Measurements from ENCODE around the gene TSR3. TPM values are rescaled to one million over a fixed set of nuclear protein-coding genes. Genes with fewer than 3 reads are reported as not detected.

The TSR3 gene
- polyA plus RNA-seq, 1 of the 3 experiments (the other 2 are of a cell fraction), result 87.3 TPM

DNA sequence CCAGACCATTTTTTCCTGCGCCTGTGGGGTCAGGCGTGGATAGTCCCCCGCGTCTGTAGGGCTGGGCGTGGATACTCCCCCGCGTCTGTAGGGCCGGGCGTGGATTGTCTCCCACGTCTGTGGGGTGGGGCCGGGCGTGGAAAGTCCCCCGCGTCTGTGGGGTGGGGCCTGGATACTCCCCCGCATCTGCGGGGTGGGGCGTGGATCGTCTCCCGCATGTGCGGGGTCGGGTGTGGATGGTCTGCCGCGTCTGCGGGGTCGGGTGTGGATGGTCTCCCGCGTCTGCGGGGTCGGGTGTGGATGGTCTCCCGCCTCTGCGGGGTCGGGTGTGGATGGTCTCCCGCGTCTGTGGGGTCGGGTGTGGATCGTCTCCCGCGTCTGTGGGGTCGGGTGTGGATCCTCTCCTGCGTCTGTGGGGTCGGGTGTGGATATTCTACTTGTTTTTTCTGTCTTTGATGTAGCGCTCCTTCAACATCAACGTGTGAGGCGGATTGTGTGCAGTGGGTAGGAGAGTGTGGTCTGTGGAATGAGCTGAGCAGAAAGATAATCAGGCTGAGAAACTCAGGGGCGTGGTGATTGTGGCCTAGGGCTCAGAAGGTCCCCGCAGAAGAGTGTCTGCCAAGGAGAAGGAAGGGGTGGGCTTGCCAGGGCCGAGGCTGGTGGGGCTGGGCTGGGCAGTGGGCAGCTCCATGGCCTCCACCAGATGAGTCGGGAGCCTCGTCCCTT is 3.3 kb upstream of the TSR3 start:
- H3K9ac ChIP-seq, result no peak overlapping the region
- CTCF ChIA-PET, result interaction anchor here (0.7 to 1.2 kb wide), 2 partner anchors 9 to 54 kb away, joined by 3 read pairs; no protein-coding TSS in a partner anchor
- peaks cover 31% of the 10 kb centered on the region; the same call in 1 of the 2 replicates for H4K20me1 ChIP-seq (ENCODE audit: insufficient read depth)

More for the DNA sequence above, 3.3 kb upstream of the TSR3 start:
- no peak for DNase-seq
- 87% methylated on average over 38 of the region's 49 CpGs for WGBS (ENCODE audit: low lambda C conversion rate)
- no peaks in the 10 kb centered on the region for H3K9me2 ChIP-seq
- H3K27ac ChIP-seq (ENCODE audit: low read depth in 2 of 2, low read length in 1 of 2), result no peak overlapping the region
- H3K79me2 ChIP-seq (ENCODE audit: insufficient read depth), result peaks cover 83% of the 10 kb centered on the region
- POLR2A ChIA-PET, result no interaction called here
- H2AFZ ChIP-seq (ENCODE audit: low read depth), result no peak overlapping the region
- no peaks in the 10 kb centered on the region for H3K9me3 ChIP-seq
- H3K27me3 ChIP-seq (ENCODE audit: insufficient read depth), result no peaks in the 10 kb centered on the region
- peaks cover 0 to 4% of the 10 kb centered on the region in 2 experiments for H3K36me3 ChIP-seq (replicated peaks in 1 of 2; ENCODE audit: control insufficient read depth in 1 of 2, insufficient read depth in 2 of 2, low read length in 1 of 2)
- no peak overlapping the region for H3K4me2 ChIP-seq
- no peak overlapping the region for H3K4me3 ChIP-seq (ENCODE audit: low read depth in 2 of 2, low read length in 1 of 2)
- H3F3A ChIP-seq (replicated peaks; ENCODE audit: insufficient read depth), result peaks cover 5% of the 10 kb centered on the region
- peaks cover 0 to 15% of the 10 kb centered on the region in 2 experiments; a peak in 2 of 4 replicates for H3K4me1 ChIP-seq (ENCODE audit: control insufficient read depth in 1 of 2, insufficient read depth in 2 of 2, low read depth in 1 of 2, low read length in 1 of 2)
- TF ChIP-seq NFIC (IDR thresholded peaks at IDR 0.05; ENCODE audit: borderline replicate concordance) (no peak), GABPA (IDR thresholded peaks at IDR 0.05; ENCODE audit: low read depth) (no peak), MXI1 (IDR thresholded peaks at IDR 0.05; ENCODE audit: low read depth, low read length) (no peak), SIN3A (IDR thresholded peaks at IDR 0.05; ENCODE audit: borderline replicate concordance, low read depth, low read length) (no peak), RXRA (IDR thresholded peaks at IDR 0.05; ENCODE audit: borderline replicate concordance, low read depth) (no peak), ELF1 (IDR thresholded peaks at IDR 0.05) (no peak), JUND (IDR thresholded peaks at IDR 0.05) (no peak), MEF2A (IDR thresholded peaks at IDR 0.05; ENCODE audit: borderline replicate concordance, low read depth) (no peak), RFX5 (IDR thresholded peaks at IDR 0.05; ENCODE audit: low read length) (no peak), SMC3 (IDR thresholded peaks at IDR 0.05; ENCODE audit: low read depth, low read length) (no peak), FOSL2 (IDR thresholded peaks at IDR 0.05; ENCODE audit: borderline replicate concordance, low read depth) (no peak), GATA2 (CRISPR knock-in tag; IDR thresholded peaks at IDR 0.05) (no peak), EP300 (IDR thresholded peaks at IDR 0.05; ENCODE audit: borderline replicate concordance in 1 of 2, low read depth in 1 of 2, low read length in 1 of 2) (no peak), FOXM1 (IDR thresholded peaks at IDR 0.05; ENCODE audit: low read depth) (no peak)
- TF ChIP-seq, protein P1, sequence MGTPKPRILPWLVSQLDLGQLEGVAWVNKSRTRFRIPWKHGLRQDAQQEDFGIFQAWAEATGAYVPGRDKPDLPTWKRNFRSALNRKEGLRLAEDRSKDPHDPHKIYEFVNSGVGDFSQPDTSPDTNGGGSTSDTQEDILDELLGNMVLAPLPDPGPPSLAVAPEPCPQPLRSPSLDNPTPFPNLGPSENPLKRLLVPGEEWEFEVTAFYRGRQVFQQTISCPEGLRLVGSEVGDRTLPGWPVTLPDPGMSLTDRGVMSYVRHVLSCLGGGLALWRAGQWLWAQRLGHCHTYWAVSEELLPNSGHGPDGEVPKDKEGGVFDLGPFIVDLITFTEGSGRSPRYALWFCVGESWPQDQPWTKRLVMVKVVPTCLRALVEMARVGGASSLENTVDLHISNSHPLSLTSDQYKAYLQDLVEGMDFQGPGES (IDR thresholded peaks at IDR 0.05; ENCODE audit: low read depth, low read length), result no peak
- TF ChIP-seq, protein P2, sequence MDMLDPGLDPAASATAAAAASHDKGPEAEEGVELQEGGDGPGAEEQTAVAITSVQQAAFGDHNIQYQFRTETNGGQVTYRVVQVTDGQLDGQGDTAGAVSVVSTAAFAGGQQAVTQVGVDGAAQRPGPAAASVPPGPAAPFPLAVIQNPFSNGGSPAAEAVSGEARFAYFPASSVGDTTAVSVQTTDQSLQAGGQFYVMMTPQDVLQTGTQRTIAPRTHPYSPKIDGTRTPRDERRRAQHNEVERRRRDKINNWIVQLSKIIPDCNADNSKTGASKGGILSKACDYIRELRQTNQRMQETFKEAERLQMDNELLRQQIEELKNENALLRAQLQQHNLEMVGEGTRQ (IDR thresholded peaks at IDR 0.05; ENCODE audit: borderline replicate concordance, low read depth, low read length), result no peak
- TF ChIP-seq, protein P3, sequence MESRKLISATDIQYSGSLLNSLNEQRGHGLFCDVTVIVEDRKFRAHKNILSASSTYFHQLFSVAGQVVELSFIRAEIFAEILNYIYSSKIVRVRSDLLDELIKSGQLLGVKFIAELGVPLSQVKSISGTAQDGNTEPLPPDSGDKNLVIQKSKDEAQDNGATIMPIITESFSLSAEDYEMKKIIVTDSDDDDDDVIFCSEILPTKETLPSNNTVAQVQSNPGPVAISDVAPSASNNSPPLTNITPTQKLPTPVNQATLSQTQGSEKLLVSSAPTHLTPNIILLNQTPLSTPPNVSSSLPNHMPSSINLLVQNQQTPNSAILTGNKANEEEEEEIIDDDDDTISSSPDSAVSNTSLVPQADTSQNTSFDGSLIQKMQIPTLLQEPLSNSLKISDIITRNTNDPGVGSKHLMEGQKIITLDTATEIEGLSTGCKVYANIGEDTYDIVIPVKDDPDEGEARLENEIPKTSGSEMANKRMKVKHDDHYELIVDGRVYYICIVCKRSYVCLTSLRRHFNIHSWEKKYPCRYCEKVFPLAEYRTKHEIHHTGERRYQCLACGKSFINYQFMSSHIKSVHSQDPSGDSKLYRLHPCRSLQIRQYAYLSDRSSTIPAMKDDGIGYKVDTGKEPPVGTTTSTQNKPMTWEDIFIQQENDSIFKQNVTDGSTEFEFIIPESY (IDR thresholded peaks at IDR 0.05; ENCODE audit: borderline replicate concordance, low read depth), result no peak
- TF ChIP-seq, protein P4, sequence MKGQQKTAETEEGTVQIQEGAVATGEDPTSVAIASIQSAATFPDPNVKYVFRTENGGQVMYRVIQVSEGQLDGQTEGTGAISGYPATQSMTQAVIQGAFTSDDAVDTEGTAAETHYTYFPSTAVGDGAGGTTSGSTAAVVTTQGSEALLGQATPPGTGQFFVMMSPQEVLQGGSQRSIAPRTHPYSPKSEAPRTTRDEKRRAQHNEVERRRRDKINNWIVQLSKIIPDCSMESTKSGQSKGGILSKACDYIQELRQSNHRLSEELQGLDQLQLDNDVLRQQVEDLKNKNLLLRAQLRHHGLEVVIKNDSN (IDR thresholded peaks at IDR 0.05; ENCODE audit: borderline replicate concordance, low read depth), result no peak
- TF ChIP-seq, protein P5, sequence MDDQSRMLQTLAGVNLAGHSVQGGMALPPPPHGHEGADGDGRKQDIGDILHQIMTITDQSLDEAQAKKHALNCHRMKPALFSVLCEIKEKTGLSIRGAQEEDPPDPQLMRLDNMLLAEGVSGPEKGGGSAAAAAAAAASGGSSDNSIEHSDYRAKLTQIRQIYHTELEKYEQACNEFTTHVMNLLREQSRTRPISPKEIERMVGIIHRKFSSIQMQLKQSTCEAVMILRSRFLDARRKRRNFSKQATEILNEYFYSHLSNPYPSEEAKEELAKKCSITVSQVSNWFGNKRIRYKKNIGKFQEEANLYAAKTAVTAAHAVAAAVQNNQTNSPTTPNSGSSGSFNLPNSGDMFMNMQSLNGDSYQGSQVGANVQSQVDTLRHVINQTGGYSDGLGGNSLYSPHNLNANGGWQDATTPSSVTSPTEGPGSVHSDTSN (IDR thresholded peaks at IDR 0.05), result no peak

All from SK-N-SH (cell line).